NCI-H1436 (cell line): ENCODE results near the gene RABEP2.
"Not testable (repeated sequence)": the region's sequence is repeated elsewhere in the genome, so short reads cannot be mapped to it uniquely, and the experiment has no call there.

Experiments used
- DNase-seq: peaks from one replicate; lab custom pipeline; 2025; lab: John Stamatoyannopoulos, UW

RABEP2 gene, protein sequence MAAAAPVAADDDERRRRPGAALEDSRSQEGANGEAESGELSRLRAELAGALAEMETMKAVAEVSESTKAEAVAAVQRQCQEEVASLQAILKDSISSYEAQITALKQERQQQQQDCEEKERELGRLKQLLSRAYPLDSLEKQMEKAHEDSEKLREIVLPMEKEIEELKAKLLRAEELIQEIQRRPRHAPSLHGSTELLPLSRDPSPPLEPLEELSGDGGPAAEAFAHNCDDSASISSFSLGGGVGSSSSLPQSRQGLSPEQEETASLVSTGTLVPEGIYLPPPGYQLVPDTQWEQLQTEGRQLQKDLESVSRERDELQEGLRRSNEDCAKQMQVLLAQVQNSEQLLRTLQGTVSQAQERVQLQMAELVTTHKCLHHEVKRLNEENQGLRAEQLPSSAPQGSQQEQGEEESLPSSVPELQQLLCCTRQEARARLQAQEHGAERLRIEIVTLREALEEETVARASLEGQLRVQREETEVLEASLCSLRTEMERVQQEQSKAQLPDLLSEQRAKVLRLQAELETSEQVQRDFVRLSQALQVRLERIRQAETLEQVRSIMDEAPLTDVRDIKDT

DNA sequence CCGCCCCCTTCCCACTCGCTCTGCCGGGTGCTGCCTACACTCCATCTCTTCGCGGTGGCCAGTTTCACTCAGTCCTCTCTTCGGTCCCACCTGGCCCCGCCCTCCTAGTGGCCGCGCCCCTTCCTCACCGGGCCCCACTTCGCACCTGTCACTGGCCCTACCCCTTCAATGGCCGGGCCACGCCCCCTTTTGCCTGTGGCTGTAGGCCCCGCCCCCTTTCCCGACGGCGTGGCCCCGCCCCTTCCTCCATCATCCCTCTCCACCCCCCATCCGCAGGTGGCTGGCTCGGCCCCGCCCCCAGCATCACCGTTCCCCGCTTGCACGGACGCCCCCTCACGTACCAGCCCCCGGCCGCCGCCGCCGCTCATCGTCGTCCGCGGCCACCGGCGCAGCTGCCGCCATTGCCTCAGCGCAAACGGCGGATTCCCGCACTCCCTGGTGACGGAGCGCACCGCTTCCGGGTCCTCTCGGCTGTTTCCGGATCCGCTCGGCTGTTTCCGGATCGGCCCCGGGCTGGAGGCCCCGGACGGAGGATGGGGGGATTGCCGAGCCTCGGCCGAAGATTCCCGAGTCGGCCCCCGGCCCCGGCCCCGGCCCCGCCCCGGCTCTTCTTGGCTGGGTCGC is at the start of gene RABEP2:
Gene RABEP2, minus strand, starts transcription at position 477 of the 624 bp plus-strand sequence. Its CDS starts 75 bp downstream, at position 402.
- peak; percentile 94 for DNase-seq

DNA sequence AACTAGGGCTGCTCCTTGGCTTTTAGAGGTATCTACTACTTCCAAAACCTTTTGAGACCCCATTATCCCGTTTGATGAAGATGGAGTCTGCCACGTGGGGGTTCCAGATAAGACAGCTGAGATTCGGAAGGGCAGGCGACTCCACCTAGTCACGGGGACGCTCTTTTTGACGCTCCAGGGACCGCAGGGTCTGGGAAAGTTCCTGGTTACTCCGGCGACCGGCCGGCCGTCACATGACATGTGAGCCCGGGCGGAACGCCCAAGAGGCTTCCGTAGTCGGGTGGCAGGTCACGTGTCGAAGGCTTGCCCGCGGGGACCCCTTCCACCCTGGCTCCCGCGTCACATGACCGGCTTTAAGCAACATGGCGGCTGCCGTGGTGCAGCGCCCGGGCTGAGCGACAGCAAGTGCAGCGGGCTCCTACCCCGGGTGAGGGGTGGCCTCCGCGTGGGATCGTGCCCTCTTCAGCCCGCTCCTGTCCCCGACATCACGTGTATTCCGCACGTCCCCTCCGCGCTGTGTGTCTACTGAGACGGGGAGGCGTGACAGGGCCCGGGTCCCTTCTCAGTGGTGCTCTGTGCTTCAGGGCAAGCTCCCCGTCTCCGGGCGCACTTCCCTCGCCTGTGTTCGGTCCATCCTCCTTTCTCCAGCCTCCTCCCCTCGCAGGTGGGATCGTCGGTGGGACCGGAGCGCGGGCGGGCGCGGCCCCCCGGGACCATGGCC is 49.6 kb upstream of the RABEP2 start, which contains the start of gene SPNS1:
Gene SPNS1, plus strand, starts transcription at position 342 of the 721 bp plus-strand sequence. Its CDS starts 374 bp downstream, at position 716.
- DNase-seq: peak; percentile 91

DNA sequence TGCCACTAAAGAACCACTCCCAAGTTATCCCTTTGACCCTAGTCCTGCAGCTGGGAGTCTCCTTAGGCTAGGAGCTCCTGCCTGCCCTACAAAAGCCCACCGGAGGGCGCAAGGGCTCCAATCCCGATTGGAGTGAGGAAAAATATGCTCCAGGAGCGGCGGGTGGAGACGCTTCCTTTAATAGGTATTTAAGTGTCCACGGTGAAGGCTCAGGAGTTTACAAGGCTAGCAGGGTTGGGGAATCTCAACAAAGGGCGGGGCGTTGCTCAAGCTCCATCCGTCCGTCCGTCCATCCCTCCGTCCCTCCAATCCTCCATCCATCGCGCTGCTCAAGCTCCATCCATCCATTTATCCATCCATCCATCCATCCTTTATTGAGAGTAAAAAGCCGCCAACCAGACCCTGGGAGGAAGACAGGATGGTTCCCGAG is 49.0 kb upstream of the RABEP2 start:
- DNase-seq: peak; percentile 29

DNA sequence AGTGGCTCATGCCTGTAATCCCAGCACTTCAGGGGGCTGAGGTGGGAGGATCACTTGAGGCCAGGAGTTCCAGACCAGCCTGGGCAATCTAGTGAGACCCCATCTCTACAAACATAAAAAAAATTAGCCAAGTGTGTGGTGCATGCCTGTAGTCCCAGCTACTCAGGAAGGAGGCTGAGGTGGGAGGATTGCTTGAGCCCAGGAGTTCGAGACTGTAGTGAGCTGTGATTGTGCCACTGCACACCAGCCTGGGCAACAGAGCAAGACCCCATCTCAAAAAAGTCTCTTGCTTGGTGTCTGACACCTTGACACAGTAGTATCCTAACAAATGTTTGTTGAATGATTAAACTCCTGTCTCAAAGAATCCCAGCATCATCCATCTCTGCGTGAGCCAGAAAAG is 44.7 kb upstream of the RABEP2 start:
- not testable (repeated sequence) for DNase-seq

DNA sequence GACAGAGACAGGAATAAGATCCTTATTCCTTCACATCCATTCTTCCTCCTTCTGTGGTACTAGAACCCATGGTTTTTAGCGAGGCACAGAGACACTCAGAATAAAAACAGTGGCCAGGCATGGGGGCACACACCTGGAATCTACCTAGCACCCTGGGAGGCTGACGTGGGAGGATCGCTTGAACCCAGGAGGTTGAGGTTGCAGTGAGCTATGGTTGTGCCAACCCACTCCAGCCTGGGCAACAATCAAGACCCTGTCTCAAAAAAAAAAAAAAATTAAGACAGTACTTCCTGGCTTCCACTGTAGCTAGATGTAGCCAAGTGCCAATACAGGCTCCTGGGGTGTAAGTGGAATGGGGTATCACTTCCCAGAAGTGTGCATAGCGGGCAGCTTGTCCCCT is 42.1 kb upstream of the RABEP2 start:
- no peak for DNase-seq

DNA sequence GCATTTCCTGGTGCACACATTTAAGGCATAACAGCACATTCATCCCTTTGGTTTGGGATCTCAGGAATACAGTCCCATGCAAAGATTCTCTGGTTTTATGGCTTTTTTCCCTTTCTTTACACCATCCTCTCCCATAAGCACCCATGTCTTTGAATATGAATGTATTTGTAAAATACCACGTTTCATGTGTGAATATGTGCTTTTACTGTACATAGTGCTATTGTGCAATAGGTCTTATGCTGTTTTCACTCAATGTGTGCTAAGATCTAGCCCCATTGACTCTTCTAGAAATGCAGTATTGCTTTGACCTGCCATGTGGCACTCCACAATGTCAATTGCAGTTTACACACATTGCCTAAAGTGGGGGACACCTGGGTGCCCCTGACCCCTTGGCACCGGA is 39.5 kb upstream of the RABEP2 start:
- no peak for DNase-seq

DNA sequence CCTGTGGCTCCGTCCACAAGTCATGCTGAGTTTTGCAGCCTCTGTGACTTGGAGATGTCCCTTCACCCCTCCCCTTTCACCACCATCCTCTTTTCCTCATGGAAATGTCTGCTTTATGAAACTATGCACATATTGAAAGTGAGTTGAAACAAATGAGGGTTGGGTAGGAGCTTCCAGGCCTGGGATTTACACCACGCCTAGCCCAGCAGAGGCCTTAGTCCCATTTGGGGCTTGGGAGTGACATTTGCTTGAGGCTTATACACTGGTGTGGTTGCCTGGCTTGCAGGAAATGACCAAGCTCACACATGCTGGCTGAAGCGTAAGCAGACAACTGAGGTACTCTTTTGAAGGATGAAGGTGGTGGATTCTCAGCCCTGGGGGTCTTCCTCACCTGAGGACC is 39.0 kb upstream of the RABEP2 start:
- DNase-seq: no peak

DNA sequence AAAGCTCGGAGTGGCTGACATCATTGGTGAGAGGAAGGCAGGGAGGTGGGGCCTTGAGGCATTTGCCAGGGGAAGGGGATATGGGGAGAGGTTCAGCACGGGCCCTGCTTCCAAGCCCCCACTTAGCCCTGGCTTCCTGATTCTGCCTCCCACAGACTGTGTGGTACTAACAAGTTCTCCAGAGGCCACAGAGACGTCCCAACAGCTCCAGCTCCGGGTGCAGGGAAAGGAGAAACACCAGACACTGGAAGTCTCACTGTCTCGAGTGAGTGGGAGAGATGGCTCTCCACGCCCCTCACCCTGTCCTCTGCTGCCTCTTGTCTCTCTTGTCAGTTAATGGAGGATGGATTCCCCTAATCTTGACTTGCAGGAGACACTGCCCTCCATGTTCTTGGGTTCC is 33.8 kb upstream of the RABEP2 start:
- DNase-seq: no peak

DNA sequence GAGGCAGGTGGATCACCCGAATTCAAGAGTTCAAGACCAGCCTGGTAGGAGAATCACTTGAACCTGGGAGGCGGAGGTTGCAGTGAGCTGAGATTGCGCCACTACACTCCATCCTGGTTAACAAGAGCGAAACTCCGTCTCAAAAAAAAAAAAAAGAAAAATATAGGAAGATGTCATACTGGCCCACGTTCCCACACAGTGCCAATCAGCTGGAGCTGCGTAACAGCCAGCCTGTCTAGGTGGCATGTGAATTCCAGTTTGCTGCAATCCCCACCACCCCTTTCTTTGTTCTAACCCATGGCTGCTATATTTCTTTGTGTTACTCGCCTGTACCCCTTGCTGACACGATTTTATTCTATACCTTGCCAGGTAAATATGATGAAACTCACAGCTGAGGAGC is 33.2 kb upstream of the RABEP2 start:
- no peak for DNase-seq

DNA sequence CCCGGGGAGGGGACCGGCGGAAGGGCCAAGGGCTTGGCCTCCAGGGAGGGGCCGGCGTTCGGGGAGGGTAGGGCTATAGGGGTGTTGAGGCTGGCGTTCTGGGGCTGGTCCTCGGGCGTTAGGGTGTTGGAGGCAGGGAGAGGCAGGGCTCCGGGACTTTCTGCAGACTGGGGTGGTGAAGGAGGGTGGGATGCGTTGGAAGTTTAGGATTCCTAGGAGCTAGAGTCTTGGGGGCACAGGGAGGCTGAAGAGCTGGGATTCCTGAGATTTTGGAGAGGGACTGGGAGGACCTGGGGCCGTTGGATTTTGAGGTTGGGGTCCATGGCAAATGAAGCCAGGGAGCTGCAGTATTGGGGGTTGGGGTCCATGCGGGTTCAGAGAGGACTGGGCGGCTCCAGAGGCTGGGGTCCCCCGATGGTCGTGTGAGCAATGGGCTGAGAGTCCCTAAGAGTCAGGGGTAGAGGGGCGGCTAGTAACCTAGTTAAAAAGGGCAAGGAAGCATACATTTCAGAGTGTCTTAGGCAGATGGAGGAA is 26.4 kb upstream of the RABEP2 start:
- DNase-seq: no peak

DNA sequence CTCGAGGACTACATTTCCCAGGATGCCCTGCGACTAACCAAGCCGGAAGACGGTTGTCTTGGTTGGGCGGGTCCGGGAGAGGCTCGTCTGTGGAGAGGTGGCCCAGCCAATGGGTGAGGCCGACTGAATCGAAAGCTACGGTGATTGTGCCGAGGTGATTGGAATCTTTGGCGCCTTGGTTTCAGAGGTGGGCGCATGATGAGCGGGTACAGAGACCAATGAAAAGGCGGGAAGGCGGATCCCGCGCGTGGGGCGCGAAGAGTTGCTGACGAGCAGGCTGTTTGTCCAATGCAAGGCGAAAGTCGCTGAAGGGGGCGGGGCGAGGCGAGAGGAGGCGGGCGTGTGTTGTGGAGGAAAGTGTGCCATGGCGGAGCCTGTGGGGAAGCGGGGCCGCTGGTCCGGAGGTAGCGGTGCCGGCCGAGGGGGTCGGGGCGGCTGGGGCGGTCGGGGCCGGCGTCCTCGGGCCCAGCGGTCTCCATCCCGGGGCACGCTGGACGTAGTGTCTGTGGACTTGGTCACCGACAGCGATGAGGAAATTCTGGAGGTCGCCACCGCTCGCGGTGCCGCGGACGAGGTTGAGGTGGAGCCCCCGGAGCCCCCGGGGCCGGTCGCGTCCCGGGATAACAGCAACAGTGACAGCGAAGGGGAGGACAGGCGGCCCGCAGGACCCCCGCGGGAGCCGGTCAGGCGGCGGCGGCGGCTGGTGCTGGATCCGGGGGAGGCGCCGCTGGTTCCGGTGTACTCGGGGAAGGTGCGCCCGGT is 25.8 kb upstream of the RABEP2 start, which contains the start of gene NFATC2IP:
Gene NFATC2IP, plus strand, starts transcription at position 290 of the 762 bp plus-strand sequence. Its CDS starts 75 bp downstream, at position 365.
- peak; percentile 99 for DNase-seq

DNA sequence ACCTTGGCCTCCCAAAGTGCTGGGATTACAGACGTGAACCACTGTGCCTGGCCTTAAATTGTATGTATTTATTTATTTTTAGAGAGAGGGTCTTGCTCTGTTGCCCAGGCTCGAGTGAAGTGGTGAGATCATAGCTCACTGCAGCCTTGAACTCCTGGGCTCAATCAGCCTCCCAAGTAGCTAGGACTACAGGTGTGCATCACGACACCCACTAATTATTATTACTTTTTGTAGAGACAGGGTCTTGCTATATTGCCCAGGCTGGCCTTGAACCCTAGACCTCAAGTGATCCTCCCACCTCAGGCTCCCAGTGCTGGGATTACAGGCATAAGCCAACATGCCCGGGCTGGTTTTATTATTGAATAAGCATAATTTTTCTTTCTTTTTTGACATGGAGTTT is 21.6 kb upstream of the RABEP2 start:
- no peak for DNase-seq

DNA sequence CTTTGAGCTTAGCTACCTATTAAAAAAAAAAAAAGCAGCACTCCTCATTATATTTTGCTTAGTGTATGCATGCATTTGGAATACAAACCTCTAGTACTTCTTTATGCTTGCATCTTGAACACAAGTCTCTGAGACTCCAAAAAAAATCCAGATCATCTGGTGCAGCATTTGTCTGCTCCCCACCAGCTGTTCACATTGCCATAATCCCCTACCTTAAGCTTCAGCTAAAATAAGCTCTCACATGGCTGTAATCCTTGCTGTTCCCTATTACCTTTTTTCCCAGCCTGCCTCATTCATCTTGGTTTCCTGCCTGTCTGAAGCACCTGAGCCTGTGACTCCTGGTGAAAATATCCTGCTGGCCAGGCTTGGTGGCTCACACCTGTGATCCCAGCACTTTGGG is 18.2 kb upstream of the RABEP2 start:
- no peak for DNase-seq

DNA sequence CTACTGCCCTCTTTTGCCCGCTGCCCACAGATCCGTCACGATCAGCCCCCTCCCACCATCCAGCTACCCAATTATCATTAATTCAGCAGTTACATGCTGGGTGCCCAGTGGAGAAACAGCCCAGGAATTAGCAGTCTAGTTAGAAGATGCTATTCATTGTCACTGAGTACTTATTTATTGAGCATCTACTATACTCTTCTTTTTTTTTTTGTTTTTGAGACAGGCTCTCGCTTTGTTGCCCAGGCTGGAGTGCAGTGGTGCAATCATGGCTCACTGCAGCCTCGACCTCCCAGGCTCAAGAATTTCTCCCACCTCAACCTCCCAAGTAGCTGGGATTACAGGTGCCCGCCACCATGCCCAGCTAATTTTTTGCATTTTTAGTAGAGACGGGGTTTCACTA is 14.8 kb upstream of the RABEP2 start:
- DNase-seq: not testable (repeated sequence)

DNA sequence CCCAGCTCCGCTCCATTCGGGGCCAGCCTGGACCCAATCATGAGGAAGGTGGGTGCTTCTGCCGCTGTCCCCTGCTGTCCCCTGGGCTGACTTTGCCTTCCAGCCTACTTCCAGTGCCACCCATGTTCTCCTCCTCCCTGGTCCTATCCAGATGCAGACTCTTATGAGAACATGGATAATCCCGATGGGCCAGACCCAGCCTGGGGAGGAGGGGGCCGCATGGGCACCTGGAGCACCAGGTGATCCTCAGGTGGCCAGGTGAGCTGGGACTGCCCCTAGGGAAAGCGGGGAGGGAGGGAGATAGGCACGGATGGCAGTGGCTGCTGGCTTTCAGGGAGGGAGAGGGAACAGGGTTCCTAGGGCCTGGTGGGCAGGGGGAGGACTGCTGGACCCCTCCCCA is 13.7 kb upstream of the RABEP2 start:
- no peak for DNase-seq

DNA sequence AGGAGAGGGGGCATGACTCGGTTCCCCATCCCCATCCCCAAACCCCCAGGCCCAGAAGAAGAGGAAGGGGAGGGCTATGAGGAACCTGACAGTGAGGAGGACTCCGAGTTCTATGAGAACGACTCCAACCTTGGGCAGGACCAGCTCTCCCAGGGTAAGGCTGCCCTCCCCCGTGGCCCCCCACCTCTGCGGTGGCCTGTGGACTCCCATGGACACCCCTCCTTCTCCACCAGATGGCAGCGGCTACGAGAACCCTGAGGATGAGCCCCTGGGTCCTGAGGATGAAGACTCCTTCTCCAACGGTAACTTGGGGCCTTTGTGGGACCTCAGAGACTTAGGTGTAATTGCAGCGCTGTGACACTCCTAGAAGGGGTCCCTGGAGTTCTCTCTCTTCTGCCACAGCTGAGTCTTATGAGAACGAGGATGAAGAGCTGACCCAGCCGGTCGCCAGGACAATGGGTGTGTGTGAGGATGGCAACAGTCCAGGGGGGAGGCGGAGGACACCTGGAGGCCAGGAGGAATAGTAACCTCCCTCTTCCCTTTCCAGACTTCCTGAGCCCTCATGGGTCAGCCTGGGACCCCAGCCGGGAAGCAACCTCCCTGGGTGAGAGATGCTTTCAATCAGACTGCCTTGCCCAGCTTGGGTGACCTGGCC is 12.3 kb upstream of the RABEP2 start:
- DNase-seq: no peak

DNA sequence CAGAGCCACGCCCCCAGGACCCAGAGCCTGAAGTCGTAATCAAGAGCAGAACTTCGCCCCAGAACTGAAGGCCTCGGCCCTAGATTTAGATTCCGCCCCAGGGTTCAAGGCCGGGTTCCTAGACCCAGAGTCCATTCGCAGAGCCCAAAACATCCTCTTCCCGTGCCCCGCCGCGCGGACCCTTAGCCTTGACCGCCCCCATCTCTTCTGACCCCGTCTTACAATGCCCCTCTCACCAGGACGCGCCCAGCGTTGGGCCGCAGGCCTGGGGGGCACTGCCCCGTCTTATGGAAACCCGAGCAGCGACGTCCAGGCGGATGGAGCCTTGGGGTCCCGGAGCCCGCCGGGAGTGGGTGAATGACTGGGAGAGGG is 11.7 kb upstream of the RABEP2 start:
- no peak for DNase-seq

DNA sequence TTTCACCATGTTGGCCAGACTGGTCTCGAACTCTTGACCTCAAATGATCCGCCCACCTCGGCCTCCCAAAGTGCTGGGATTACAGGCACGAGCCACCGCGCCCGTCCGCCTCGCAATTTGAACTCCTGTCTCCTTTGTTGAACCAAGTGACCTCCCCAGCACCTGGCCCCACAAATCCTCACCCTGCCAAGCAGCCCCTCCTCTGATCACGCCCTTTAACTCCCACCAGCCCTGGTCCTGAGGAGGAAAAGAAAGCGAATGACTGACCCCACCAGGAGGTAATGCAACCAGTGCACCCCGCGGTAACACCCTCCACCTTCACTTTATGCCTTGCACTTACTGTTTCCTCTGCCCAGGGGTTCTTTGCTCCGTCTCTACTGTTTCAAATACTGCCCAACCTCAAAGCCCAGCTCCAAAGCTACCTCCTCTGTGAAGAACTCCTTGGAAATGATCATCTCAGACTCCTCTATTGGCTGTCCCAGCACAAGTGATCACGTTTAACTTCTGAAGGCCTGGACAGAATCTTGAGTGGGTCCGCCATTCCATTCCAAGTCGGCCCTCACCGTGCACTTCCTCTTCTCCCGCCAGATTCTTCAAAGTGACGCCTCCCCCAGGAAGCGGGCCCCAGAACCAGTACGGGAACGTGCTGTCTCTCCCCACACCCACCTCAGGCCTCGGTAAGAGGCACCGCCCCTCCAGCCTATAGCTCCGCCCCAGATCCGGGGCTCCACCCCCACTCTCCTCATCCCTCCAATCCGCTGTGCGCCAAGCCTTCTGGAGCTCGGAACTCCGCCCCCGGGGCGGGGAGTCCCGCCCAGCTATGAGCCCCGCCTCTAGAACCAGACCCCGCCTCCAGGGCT is 11.1 kb upstream of the RABEP2 start:
- DNase-seq: no peak

DNA sequence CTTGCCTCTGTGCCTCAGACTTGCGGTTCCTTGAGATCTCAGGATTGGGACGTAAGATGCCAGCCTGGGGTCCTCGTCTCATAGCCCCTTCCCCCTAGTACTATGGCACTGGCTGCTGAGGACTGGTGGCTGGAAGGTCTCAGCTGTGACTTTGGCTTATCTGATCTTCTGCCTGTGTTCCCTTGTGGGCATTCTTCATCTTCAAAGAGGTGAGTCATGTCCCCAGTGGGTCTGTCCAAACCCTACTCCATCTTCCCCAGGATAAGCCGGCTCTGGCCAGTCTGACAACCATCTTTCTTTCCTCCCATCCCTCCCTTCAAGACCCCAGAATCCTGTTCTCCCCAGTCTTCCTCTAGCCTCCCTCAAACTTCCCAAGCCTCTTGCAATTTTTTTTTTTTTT is 10.3 kb upstream of the RABEP2 start:
- DNase-seq: no peak

DNA sequence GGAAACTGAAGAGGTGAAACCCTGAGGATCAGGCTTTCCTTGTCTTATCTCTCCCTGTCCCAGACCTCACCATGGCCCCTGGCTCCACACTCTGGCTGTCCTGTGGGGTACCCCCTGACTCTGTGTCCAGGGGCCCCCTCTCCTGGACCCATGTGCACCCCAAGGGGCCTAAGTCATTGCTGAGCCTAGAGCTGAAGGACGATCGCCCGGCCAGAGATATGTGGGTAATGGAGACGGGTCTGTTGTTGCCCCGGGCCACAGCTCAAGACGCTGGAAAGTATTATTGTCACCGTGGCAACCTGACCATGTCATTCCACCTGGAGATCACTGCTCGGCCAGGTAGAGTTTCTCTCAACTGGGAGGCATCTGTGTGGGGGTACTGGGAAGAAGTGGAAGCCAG is 8.1 kb upstream of the RABEP2 start:
- DNase-seq: no peak
